ENCODE results near the gene CTSF. TPM values are rescaled to one million over a fixed set of nuclear protein-coding genes. Genes with fewer than 3 reads are reported as not detected.
A peak's percentile ranks its signal among the peaks of the same experiment; 100 is the strongest.

The CTSF gene
- total and polyA plus RNA-seq, 2 experiments from 2014 or later = 0.60 to 1.1 TPM

DNA sequence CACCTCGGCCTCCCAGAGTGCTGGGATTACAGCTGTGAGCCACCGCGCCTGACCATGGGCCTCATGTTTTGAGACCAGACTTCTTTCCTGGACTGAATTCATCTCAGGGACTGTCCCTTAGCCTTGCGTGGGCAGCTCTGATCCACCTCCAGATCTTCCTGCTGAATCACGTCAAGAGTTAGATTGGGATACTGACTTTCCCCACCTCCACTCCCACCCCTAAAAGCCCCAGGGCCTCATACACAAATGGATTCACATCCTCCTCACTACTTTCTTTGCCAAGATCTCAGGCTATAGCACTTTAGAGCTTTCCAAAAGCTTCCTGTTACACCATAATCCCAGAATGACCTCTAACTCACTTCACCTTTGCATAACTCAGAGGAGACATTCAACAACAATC lies 12.4 kb upstream of the CTSF start:
- Histone ChIP-seq H2AFZ (no peak overlapping the region), H3K27ac (no peak overlapping the region), H3K27me3 (no peaks in the 10 kb centered on the region), H3K4me3 (no peak overlapping the region), H3K4me1 (ENCODE audit: insufficient read depth) (no peaks in the 10 kb centered on the region), H3K4me2 (no peak overlapping the region), H3K9me3 (ENCODE audit: low read depth) (no peaks in the 10 kb centered on the region), H3K9me2 (replicated peaks; ENCODE audit: insufficient read depth) (no peaks in the 10 kb centered on the region), H3K36me3 (replicated peaks; ENCODE audit: insufficient read depth, low read depth) (no peaks in the 10 kb centered on the region), H4K20me1 (ENCODE audit: insufficient read depth, poor library complexity, severe bottlenecking) (no peaks in the 10 kb centered on the region), H3K79me2 (no peaks in the 10 kb centered on the region)
- no peak for DNase-seq (ENCODE audit: low spot score)
- TF ChIP-seq, protein P1, sequence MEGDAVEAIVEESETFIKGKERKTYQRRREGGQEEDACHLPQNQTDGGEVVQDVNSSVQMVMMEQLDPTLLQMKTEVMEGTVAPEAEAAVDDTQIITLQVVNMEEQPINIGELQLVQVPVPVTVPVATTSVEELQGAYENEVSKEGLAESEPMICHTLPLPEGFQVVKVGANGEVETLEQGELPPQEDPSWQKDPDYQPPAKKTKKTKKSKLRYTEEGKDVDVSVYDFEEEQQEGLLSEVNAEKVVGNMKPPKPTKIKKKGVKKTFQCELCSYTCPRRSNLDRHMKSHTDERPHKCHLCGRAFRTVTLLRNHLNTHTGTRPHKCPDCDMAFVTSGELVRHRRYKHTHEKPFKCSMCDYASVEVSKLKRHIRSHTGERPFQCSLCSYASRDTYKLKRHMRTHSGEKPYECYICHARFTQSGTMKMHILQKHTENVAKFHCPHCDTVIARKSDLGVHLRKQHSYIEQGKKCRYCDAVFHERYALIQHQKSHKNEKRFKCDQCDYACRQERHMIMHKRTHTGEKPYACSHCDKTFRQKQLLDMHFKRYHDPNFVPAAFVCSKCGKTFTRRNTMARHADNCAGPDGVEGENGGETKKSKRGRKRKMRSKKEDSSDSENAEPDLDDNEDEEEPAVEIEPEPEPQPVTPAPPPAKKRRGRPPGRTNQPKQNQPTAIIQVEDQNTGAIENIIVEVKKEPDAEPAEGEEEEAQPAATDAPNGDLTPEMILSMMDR (IDR thresholded peaks at IDR 0.05; ENCODE audit: poor library complexity) = no peak
- TF ChIP-seq EZH2phosphoT487 (IDR thresholded peaks at IDR 0.05; ENCODE audit: low read depth, severe bottlenecking, unreplicated experiment) = no peak
- no peak for TF ChIP-seq EZH2 (IDR thresholded peaks at IDR 0.05; ENCODE audit: borderline replicate concordance)
- WGBS (ENCODE audit: low lambda C conversion rate, missing lambda C conversion rate) = 85% methylated on average over 5 of the region's 5 CpGs

DNA sequence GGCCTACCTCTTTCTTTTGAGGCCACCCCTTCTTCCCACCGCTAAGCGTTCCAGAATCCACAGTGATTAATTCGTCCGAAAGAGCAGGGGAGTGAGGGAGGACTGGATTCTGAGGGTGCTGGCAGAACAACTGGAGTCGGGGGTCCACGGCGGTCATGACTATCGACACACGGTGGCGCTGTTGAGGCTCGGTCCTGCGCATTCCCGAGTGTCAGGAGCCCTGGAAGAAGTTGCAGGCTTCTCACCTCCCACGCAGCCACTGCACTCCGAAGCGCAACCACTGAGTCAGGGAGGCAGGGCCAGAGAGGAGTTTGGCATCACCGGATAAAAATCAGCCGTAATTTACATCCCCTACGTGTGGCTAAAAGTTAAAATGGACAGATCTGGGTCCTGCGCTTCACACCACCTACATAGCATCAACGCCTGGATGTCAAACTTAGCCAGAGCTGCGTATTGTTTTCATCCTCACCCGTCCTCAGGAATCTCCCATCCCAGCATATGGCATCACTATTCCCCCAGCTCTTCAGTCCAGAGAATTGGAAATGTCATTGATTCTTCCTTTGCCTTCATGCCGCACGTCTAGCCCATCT lies 10.7 kb upstream of the CTSF start:
- Histone ChIP-seq H3K9me2 (replicated peaks; ENCODE audit: insufficient read depth) (no peaks in the 10 kb centered on the region), H3K4me2 (no peak overlapping the region), H3K4me3 (no peak overlapping the region), H3K36me3 (replicated peaks; ENCODE audit: insufficient read depth, low read depth) (no peaks in the 10 kb centered on the region), H2AFZ (no peak overlapping the region), H4K20me1 (ENCODE audit: insufficient read depth, poor library complexity, severe bottlenecking) (no peaks in the 10 kb centered on the region), H3K27ac (no peak overlapping the region), H3K9me3 (ENCODE audit: low read depth) (no peaks in the 10 kb centered on the region), H3K27me3 (no peaks in the 10 kb centered on the region), H3K79me2 (no peaks in the 10 kb centered on the region), H3K4me1 (ENCODE audit: insufficient read depth) (no peaks in the 10 kb centered on the region)
- DNase-seq (ENCODE audit: low spot score) = peak; percentile 85
- WGBS (ENCODE audit: low lambda C conversion rate, missing lambda C conversion rate) = 28% methylated on average over 25 of the region's 25 CpGs
- TF ChIP-seq, protein P1 (IDR thresholded peaks at IDR 0.05; ENCODE audit: poor library complexity) = peak; percentile 71
- TF ChIP-seq EZH2 (IDR thresholded peaks at IDR 0.05; ENCODE audit: borderline replicate concordance) (no peak), EZH2phosphoT487 (IDR thresholded peaks at IDR 0.05; ENCODE audit: low read depth, severe bottlenecking, unreplicated experiment) (no peak)

DNA sequence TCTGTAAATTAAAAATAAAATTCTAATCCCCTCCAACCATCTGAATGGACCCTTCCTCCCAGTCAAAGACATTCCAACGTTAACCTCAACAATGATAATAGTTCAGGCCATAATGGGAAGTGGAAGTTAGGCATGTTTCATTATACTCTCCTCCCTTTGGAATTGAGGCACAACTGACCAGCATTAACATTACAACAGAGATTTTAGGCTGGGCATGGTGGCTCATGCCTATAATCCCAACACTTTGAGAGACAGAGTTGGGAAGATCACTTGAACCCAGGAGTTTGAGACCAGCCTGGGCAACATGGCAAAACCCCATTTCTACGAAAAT lies 2.4 kb upstream of the CTSF start:
- Histone ChIP-seq H3K4me1 (ENCODE audit: insufficient read depth) (no peaks in the 10 kb centered on the region), H4K20me1 (ENCODE audit: insufficient read depth, poor library complexity, severe bottlenecking) (no peaks in the 10 kb centered on the region), H3K79me2 (no peaks in the 10 kb centered on the region), H3K4me3 (no peak overlapping the region), H2AFZ (no peak overlapping the region), H3K27ac (no peak overlapping the region), H3K9me3 (ENCODE audit: low read depth) (no peaks in the 10 kb centered on the region), H3K4me2 (no peak overlapping the region), H3K9me2 (replicated peaks; ENCODE audit: insufficient read depth) (no peaks in the 10 kb centered on the region), H3K27me3 (no peaks in the 10 kb centered on the region), H3K36me3 (replicated peaks; ENCODE audit: insufficient read depth, low read depth) (no peaks in the 10 kb centered on the region)
- TF ChIP-seq, protein P1 (IDR thresholded peaks at IDR 0.05; ENCODE audit: poor library complexity) = no peak
- TF ChIP-seq EZH2 (IDR thresholded peaks at IDR 0.05; ENCODE audit: borderline replicate concordance) = no peak
- DNase-seq (ENCODE audit: low spot score) = no peak
- 76% methylated on average over 2 of the region's 2 CpGs for WGBS (ENCODE audit: low lambda C conversion rate, missing lambda C conversion rate)
